Measurements from ENCODE around the gene ANXA1.

DNA sequence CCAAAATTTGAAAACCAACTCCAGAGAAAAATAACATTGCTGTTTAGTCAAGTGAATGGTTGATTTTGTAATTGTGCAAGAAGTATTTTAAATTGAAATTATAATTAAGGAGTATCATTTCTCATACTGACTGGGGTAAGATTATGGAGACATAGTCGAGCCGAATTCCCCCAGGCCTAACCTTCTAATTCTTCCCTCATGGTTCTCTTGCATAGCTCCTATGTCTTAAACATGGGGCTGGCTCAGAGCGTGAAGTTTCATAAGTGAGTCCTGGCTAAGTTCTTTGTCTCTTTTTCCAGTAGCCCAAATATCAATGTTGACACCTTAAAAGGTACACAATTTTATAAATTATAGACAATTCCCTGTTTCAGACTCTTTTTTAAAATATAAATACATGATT lies 46.7 kb upstream of the ANXA1 start:
- no peak for TF ChIP-seq POLR2AphosphoS5 (IDR thresholded peaks at IDR 0.05; ENCODE audit: low read depth, low read length)
- no peak for TF ChIP-seq RAD21 (IDR thresholded peaks at IDR 0.05; ENCODE audit: low read depth)
- TF ChIP-seq JUND (IDR thresholded peaks at IDR 0.05): no peak
- TF ChIP-seq, protein P1, sequence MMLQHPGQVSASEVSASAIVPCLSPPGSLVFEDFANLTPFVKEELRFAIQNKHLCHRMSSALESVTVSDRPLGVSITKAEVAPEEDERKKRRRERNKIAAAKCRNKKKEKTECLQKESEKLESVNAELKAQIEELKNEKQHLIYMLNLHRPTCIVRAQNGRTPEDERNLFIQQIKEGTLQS (IDR thresholded peaks at IDR 0.05): no peak
